ENCODE data around the gene SPATA31C1. TPM values are rescaled to one million over a fixed set of nuclear protein-coding genes. Genes with fewer than 3 reads are reported as not detected.

The SPATA31C1 gene
- total and polyA plus RNA-seq, 2 donors (not counting 3 experiments of a cell fraction or from before 2014, with no cell fraction given): not detected

GRCh38 chr9:87868635-87869034 lies 49.1 kb upstream of the SPATA31C1 start:
- ChIA-PET CTCF (interaction anchor here (1.1 kb wide), 1 partner anchor 10 kb away, joined by 3 read pairs; no protein-coding TSS in a partner anchor), POLR2A (no interaction called here)
- no peaks in the 10 kb centered on the region for H3K9me1 ChIP-seq (replicated peaks; ENCODE audit: control insufficient read depth, extremely low read depth, insufficient read depth, low read length)
- BruUV-seq (replicated peaks): no TSS peak
- no peaks in the 10 kb centered on the region for H4K20me1 ChIP-seq (replicated peaks; ENCODE audit: control insufficient read depth, extremely low read depth, insufficient read depth, low read length)
- DNase-seq (ENCODE audit: low read depth, low spot score) (no peak), FAIRE-seq (no peak)
- H3K9me3 ChIP-seq (replicated peaks; ENCODE audit: control insufficient read depth, insufficient read depth, low read length): no peaks in the 10 kb centered on the region
- H3K36me3 ChIP-seq (ENCODE audit: control insufficient read depth in 2 of 2, extremely low read depth in 1 of 2, insufficient read depth in 2 of 2, low read length in 2 of 2): no peaks in the 10 kb centered on the region
- no peak overlapping the region for H3K9ac ChIP-seq (replicated peaks; ENCODE audit: extremely low read depth, insufficient read depth, low read length)
- intact Hi-C loops (cut with micrococcal nuclease) (no loop called here), dilution Hi-C loops (cut with MboI; ENCODE audit: extremely low pct_ligation_motif_present, low sequenced_read_pairs) (no loop called here)
- no peaks in the 10 kb centered on the region for H3K4me1 ChIP-seq (ENCODE audit: control insufficient read depth, extremely low read depth, insufficient read depth, low read length)
- no peak overlapping the region for H3K27ac ChIP-seq (ENCODE audit: insufficient read depth, low read depth, low read length)
- no peaks in the 10 kb centered on the region for H3K27me3 ChIP-seq (ENCODE audit: control insufficient read depth in 2 of 2, insufficient read depth in 2 of 2, low read length in 2 of 2)
- no peak overlapping the region for H2AFZ ChIP-seq (ENCODE audit: low read depth, low read length)
- H3K4me2 ChIP-seq (ENCODE audit: insufficient read depth, low read length): no peak overlapping the region
- H3K4me3 ChIP-seq (replicated peaks in 1 of 3; ENCODE audit: insufficient read depth in 1 of 3, low read depth in 1 of 3, low read length in 3 of 3): no peak overlapping the region
- H3K79me2 ChIP-seq (ENCODE audit: control insufficient read depth, insufficient read depth, low read length): no peaks in the 10 kb centered on the region
- TF ChIP-seq CTCF (IDR thresholded peaks at IDR 0.05; ENCODE audit: extremely low read depth in 1 of 2, insufficient read depth in 1 of 2, low read depth in 1 of 2, low read length in 2 of 2): no peak
- TF ChIP-seq JUN (IDR thresholded peaks at IDR 0.05; ENCODE audit: borderline replicate concordance, insufficient read depth, insufficient read length, low read depth): no peak
- no peak for TF ChIP-seq MYC (IDR thresholded peaks at IDR 0.05; ENCODE audit: low read depth, low read length)
- no peak for TF ChIP-seq POLR2A (IDR thresholded peaks at IDR 0.05; ENCODE audit: low read depth, low read length)
- no peak for TF ChIP-seq FOS (IDR thresholded peaks at IDR 0.05; ENCODE audit: borderline replicate concordance, insufficient read depth, low read length)
- no peak for TF ChIP-seq GATA2 (IDR thresholded peaks at IDR 0.05; ENCODE audit: insufficient read depth, insufficient read length, low read depth, low read length)

- no peaks in the 10 kb centered on the region for H3K4me1 ChIP-seq (ENCODE audit: control insufficient read depth, extremely low read depth, insufficient read depth, low read length)
- no peak overlapping the region for H3K9ac ChIP-seq (replicated peaks; ENCODE audit: extremely low read depth, insufficient read depth, low read length)
- H3K36me3 ChIP-seq (ENCODE audit: control insufficient read depth in 2 of 2, extremely low read depth in 1 of 2, insufficient read depth in 2 of 2, low read length in 2 of 2): no peaks in the 10 kb centered on the region
- H3K9me1 ChIP-seq (replicated peaks; ENCODE audit: control insufficient read depth, extremely low read depth, insufficient read depth, low read length): no peaks in the 10 kb centered on the region
- no peak for DNase-seq (ENCODE audit: low read depth, low spot score)
- H3K27me3 ChIP-seq (ENCODE audit: control insufficient read depth in 2 of 2, insufficient read depth in 2 of 2, low read length in 2 of 2): no peaks in the 10 kb centered on the region
- H3K27ac ChIP-seq (ENCODE audit: insufficient read depth, low read depth, low read length): no peak overlapping the region
- H2AFZ ChIP-seq (ENCODE audit: low read depth, low read length): no peak overlapping the region
- dilution Hi-C loops (cut with MboI; ENCODE audit: extremely low pct_ligation_motif_present, low sequenced_read_pairs) (no loop called here), intact Hi-C loops (cut with micrococcal nuclease) (no loop called here)
- H3K4me2 ChIP-seq (ENCODE audit: insufficient read depth, low read length): no peak overlapping the region
- TF ChIP-seq EZH2 (IDR thresholded peaks at IDR 0.05; ENCODE audit: borderline replicate concordance, low read depth, low read length, severe bottlenecking): no peak
- H3K9me3 ChIP-seq (replicated peaks; ENCODE audit: control insufficient read depth, insufficient read depth, low read length): no peaks in the 10 kb centered on the region
- BruUV-seq (replicated peaks): no TSS peak
- POLR2A ChIA-PET: no interaction called here
- H4K20me1 ChIP-seq (replicated peaks; ENCODE audit: control insufficient read depth, extremely low read depth, insufficient read depth, low read length): no peaks in the 10 kb centered on the region
- H3K79me2 ChIP-seq (ENCODE audit: control insufficient read depth, insufficient read depth, low read length): no peaks in the 10 kb centered on the region
- no peak for FAIRE-seq
- no peak overlapping the region for H3K4me3 ChIP-seq (replicated peaks in 1 of 3; ENCODE audit: insufficient read depth in 1 of 3, low read depth in 1 of 3, low read length in 3 of 3)
- CTCF ChIA-PET: interaction anchor here (1.1 kb wide), 1 partner anchor 10 kb away, joined by 3 read pairs; no protein-coding TSS in a partner anchor
These were observed 48.7 kb upstream of the SPATA31C1 start for GRCh38 chr9:87869082-87869481.
